BE2C (cell line): ENCODE results near the gene FOXP4.

ENCODE experiments used
- DNase-seq: peaks from one replicate; pipeline ENCODE4 v3.0.0-alpha.2; 2020
- H3K27me3 ChIP-seq: fragments of 250-450 bp; sonication (Bioruptor Pico); 2 replicates; pipeline ENCODE4 v1.5.1; 2020; ENCODE audit warnings: mild to moderate bottlenecking
- H3K36me3 ChIP-seq: fragments of 250-450 bp; sonication (Bioruptor Pico); 2 replicates; pipeline ENCODE4 v1.5.1; 2020; ENCODE audit warnings: mild to moderate bottlenecking
- H3K4me1 ChIP-seq: fragments of 250-450 bp; sonication (Bioruptor Pico); 2 replicates; pipeline ENCODE4 v1.5.1; 2020
- H3K4me3 ChIP-seq: 2 replicates; pipeline ENCODE4 v1.5.1; 2011; ENCODE audit warnings: low read depth, low read length
- H3K9me3 ChIP-seq: fragments of 250-450 bp; sonication (Bioruptor Pico); 2 replicates; pipeline ENCODE4 v1.5.1; 2020
- CTCF ChIP-seq: IDR thresholded peaks from 2 replicates; pipeline ENCODE4 v1.5.1; 2012; ENCODE audit warnings: mild to moderate bottlenecking, low read depth, low read length

FOXP4 gene

GRCh38 chr6:41535766-41536165 is 10.4 kb upstream of the FOXP4 start:
- no peaks in the 10 kb centered on the region for H3K9me3 ChIP-seq
- no peak for TF ChIP-seq CTCF
- peaks cover 19% of the 10 kb centered on the region for H3K4me1 ChIP-seq
- H3K4me3 ChIP-seq = no peak overlapping the region
- DNase-seq = no peak
- no peaks in the 10 kb centered on the region for H3K27me3 ChIP-seq
- no peaks in the 10 kb centered on the region for H3K36me3 ChIP-seq

GRCh38 chr6:41536795-41537758 is 9.1 kb upstream of the FOXP4 start:
- no peaks in the 10 kb centered on the region for H3K9me3 ChIP-seq
- no peaks in the 10 kb centered on the region for H3K27me3 ChIP-seq
- no peak for TF ChIP-seq CTCF
- no peaks in the 10 kb centered on the region for H3K36me3 ChIP-seq
- DNase-seq = peak; percentile 64
- no peak overlapping the region for H3K4me3 ChIP-seq
- peaks cover 15% of the 10 kb centered on the region for H3K4me1 ChIP-seq

- H3K9me3 ChIP-seq = no peaks in the 10 kb centered on the region
- peaks cover 11% of the 10 kb centered on the region for H3K4me1 ChIP-seq
- DNase-seq = no peak
- H3K4me3 ChIP-seq = no peak overlapping the region
- no peaks in the 10 kb centered on the region for H3K27me3 ChIP-seq
- TF ChIP-seq CTCF = no peak
- H3K36me3 ChIP-seq = no peaks in the 10 kb centered on the region
Measured at GRCh38 chr6:41538556-41539182, 7.5 kb upstream of the FOXP4 start.

- H3K9me3 ChIP-seq = no peaks in the 10 kb centered on the region
- no peak for DNase-seq
- H3K36me3 ChIP-seq = no peaks in the 10 kb centered on the region
- H3K4me1 ChIP-seq = peaks cover 11% of the 10 kb centered on the region
- no peak overlapping the region for H3K4me3 ChIP-seq
- no peaks in the 10 kb centered on the region for H3K27me3 ChIP-seq
- TF ChIP-seq CTCF = no peak
Measured at GRCh38 chr6:41539204-41539603, 7.0 kb upstream of the FOXP4 start.

- Histone ChIP-seq H3K4me3 (no peak overlapping the region), H3K36me3 (no peaks in the 10 kb centered on the region), H3K27me3 (no peaks in the 10 kb centered on the region), H3K4me1 (peaks cover 11% of the 10 kb centered on the region), H3K9me3 (no peaks in the 10 kb centered on the region)
- TF ChIP-seq CTCF = no peak
- no peak for DNase-seq
Measured at GRCh38 chr6:41541364-41541763, 4.8 kb upstream of the FOXP4 start.

GRCh38 chr6:41543087-41543486 is 3.1 kb upstream of the FOXP4 start:
- Histone ChIP-seq H3K4me1 (peaks cover 5% of the 10 kb centered on the region), H3K4me3 (no peak overlapping the region), H3K27me3 (no peaks in the 10 kb centered on the region), H3K9me3 (no peaks in the 10 kb centered on the region), H3K36me3 (no peaks in the 10 kb centered on the region)
- no peak for DNase-seq
- TF ChIP-seq CTCF = no peak
